Tibial artery (tissue), 4 donors: ENCODE data around the gene COX6B2.

Experiments used
- DNase-seq, 2 donors: peaks; one replicate each; pipeline ENCODE4 v3.0.0-alpha.2; 2019
- H3K27ac ChIP-seq, 2 donors: fragments of 200-600 bp; sonication (generic) in 1 of 2; 1 replicate in 1 of 2; 2 replicates in 1 of 2; pipeline ENCODE4 v1.5.1; 2018 to 2019; ENCODE audit warnings: mild to moderate bottlenecking in 1 of 2
- H3K27me3 ChIP-seq, 2 donors: fragments of 200-600 bp; sonication (generic) in 1 of 2; one replicate each; pipeline versions ENCODE4 v1.5.1 to v1.6.0; 2016 to 2019
- H3K36me3 ChIP-seq, 3 donors: fragments of 200-600 bp; sonication (generic) in 2 of 3; one replicate each; pipeline ENCODE4 v1.5.1; 2016 to 2019; ENCODE audit warnings: mild to moderate bottlenecking in 2 of 3
- H3K4me1 ChIP-seq, 4 donors: fragments of 200-600 bp; sonication (generic) in 2 of 4; 1 replicate in 3 of 4; 2 replicates in 1 of 4; pipeline ENCODE4 v1.5.1; 2016 to 2019
- H3K4me3 ChIP-seq, 2 donors: fragments of 200-600 bp; sonication (generic) in 1 of 2; 1 replicate in 1 of 2; 2 replicates in 1 of 2; pipeline ENCODE4 v1.5.1; 2018 to 2019; ENCODE audit warnings: mild to moderate bottlenecking in 2 of 2
- H3K9me3 ChIP-seq, 3 donors: fragments of 200-600 bp; sonication (generic) in 1 of 3; one replicate each; pipeline ENCODE4 v1.5.1; 2016 to 2019
- CTCF ChIP-seq, 2 experiments: fragments of 200-600 bp in 1 of 2; fragments of 450-650 bp in 1 of 2; IDR thresholded peaks; one replicate each; pipeline ENCODE4 v1.5.1; 2017 to 2019; ENCODE audit warnings: antibody characterized with exemption in 2 of 2, mild to moderate bottlenecking in 1 of 2, moderate library complexity in 1 of 2
- intact Hi-C: fragments of 100-400 bp; cut with DNase I; formaldehyde crosslinking; loops from one replicate; pipeline ENCODE4 v1.15.0; 2023; ENCODE audit warnings: low total_unique reads

COX6B2 gene

GRCh38 chr19:55309448-55309847 is 45.1 kb downstream of the COX6B2 start:
- no peak for DNase-seq
- Histone ChIP-seq H3K4me1 (no peaks in the 10 kb centered on the region), H3K27me3 (peaks cover 0 to 3% of the 10 kb centered on the region in 2 donors), H3K4me3 (no peak overlapping the region), H3K9me3 (no peaks in the 10 kb centered on the region), H3K27ac (no peak overlapping the region), H3K36me3 (peaks cover 0 to 9% (median 6%) of the 10 kb centered on the region in 3 donors)
- intact Hi-C loops, result no loop called here
- TF ChIP-seq CTCF (IDR thresholded peaks at IDR 0.05), result no peak

GRCh38 chr19:55308281-55308680 is 46.2 kb downstream of the COX6B2 start:
- intact Hi-C loops, result no loop called here
- Histone ChIP-seq H3K27me3 (peaks cover 0 to 3% of the 10 kb centered on the region in 2 donors), H3K4me3 (no peak overlapping the region), H3K4me1 (no peaks in the 10 kb centered on the region), H3K27ac (no peak overlapping the region), H3K36me3 (peaks cover 0 to 9% (median 6%) of the 10 kb centered on the region in 3 donors), H3K9me3 (no peaks in the 10 kb centered on the region)
- TF ChIP-seq CTCF (IDR thresholded peaks at IDR 0.05), result no peak
- DNase-seq, result no peak

- Histone ChIP-seq H3K4me1 (peaks cover 0 to 3% (median 0%) of the 10 kb centered on the region in 4 donors), H3K9me3 (no peaks in the 10 kb centered on the region), H3K36me3 (peaks cover 0 to 9% (median 6%) of the 10 kb centered on the region in 3 donors), H3K27me3 (peaks cover 0 to 3% of the 10 kb centered on the region in 2 donors), H3K27ac (no peak overlapping the region), H3K4me3 (no peak overlapping the region)
- no peak for TF ChIP-seq CTCF (IDR thresholded peaks at IDR 0.05)
- intact Hi-C loops, result no loop called here
- no peak for DNase-seq
These were observed 47.8 kb downstream of the COX6B2 start for GRCh38 chr19:55306712-55307111.

- DNase-seq, result no peak
- Histone ChIP-seq H3K4me3 (no peak overlapping the region), H3K27ac (no peak overlapping the region), H3K27me3 (peaks cover 0 to 3% of the 10 kb centered on the region in 2 donors), H3K4me1 (peaks cover 0 to 6% (median 0%) of the 10 kb centered on the region in 4 donors), H3K9me3 (no peaks in the 10 kb centered on the region), H3K36me3 (peaks cover 0 to 9% (median 6%) of the 10 kb centered on the region in 3 donors)
- no peak for TF ChIP-seq CTCF (IDR thresholded peaks at IDR 0.05)
- intact Hi-C loops, result no loop called here
These were observed 48.4 kb downstream of the COX6B2 start for GRCh38 chr19:55305983-55306562.

GRCh38 chr19:55305491-55305890 is 49.0 kb downstream of the COX6B2 start:
- no peak overlapping the region for H3K27ac ChIP-seq
- no peak overlapping the region for H3K4me3 ChIP-seq
- peak in 1 of 2 donors; percentile 42 for DNase-seq
- peaks cover 0 to under 1% of the 10 kb centered on the region in 2 donors for H3K27me3 ChIP-seq
- no peak for TF ChIP-seq CTCF (IDR thresholded peaks at IDR 0.05)
- intact Hi-C loops, result no loop called here
- H3K9me3 ChIP-seq, result no peaks in the 10 kb centered on the region
- H3K36me3 ChIP-seq, result peaks cover 0 to 9% (median 6%) of the 10 kb centered on the region in 3 donors
- H3K4me1 ChIP-seq, result peaks cover 0 to 6% (median 0%) of the 10 kb centered on the region in 4 donors
